HG03066 (cell line): ENCODE data around the gene PPM1E.
A peak's percentile ranks its signal among the peaks of the same experiment; 100 is the strongest.

ENCODE experiments used
- ATAC-seq: cut with Tn5 transposase; IDR thresholded peaks from one replicate; pipeline ENCODE4 v1.9.1; 2021; ENCODE audit warnings: low read depth; ENCODE audit not compliant: unreplicated experiment

PPM1E gene

DNA sequence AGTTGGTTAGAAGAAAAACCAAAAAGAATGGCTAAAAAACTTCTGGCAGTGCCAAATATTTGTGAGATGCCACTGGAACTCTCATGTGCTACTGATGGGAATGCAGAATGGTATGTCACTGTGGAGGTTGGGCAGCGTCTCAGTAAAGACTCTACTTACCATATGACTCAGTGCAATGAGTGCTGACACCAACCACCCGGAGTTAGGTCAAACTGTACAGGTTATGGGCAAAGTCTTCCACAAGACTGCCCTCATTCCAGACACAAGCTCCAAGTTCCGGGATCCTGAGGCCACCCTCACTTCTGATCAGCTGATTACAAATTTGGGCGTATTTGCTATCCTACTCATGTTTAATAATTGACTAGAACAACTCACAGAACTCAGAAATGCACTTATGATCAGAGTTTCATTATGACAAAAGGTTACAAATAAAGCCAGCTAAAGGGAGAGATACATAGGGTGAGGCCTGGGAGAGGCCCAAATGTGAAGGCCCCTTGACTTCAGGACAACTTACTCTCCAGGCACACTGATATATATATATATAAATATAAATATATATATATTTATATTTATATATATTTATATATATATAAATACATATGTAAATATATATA is 236.2 kb downstream of the PPM1E start:
- peak; percentile 89 for ATAC-seq

GRCh38 chr17:58993311-58993710 is 237.7 kb downstream of the PPM1E start:
- no peak for ATAC-seq

GRCh38 chr17:58995247-58995940 is 239.7 kb downstream of the PPM1E start:
- ATAC-seq: no peak

DNA sequence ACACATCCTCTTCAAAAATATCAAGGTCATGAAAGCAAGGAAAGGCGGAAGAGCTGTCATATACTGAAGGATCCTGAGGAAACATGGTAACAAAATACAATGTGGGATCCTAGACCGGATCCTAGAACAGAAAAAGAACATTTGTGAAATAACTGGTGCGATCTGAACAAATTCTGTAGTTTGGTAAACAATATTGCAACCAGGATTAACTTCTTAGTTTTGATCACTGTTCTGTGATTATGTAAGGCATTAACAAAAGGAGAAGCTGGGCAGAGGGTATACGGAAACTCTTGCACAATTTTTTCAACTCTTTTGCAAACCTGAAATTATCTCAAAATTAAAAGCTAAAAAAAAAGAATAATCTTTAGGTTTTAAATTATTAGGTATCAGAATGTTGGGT is 241.3 kb downstream of the PPM1E start:
- ATAC-seq: no peak

- no peak for ATAC-seq
These were observed 242.3 kb downstream of the PPM1E start for GRCh38 chr17:58997756-58998553.

DNA sequence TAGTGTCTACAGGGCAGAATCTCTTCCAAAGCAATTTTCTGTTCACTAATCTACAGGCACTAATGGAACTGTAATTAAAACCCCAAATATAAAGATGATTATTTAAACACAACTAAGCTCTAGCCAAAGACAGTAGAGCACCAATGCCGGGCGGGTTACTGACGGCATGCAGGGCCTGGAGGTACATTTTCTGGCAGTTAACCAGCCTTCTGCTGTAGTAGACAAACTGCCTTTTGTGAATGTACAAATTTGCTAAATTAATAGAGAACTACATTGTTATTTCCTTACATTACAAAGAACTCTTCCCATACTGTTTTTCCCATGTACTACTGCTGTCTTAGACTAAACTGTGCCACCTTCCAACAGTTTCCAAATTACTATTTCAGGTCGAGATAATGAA is 243.2 kb downstream of the PPM1E start:
- ATAC-seq: no peak

DNA sequence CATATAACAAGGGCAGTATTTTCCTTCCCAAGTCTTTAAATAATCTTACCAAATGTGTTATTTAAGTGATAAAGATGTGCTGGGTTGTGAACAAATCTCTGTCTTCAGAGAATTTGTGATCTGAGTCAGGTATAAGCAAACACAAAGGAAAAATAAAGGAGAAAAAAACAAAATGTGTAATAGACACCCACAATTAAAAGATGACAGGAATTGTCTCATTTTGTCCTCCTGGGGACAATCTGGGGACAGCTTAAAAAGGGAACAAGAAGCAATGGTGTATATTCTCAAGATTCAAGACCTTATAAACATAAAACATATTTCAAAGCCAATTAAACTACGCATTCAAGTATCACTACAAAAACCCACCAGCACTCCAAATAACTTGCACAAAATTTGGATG is 243.8 kb downstream of the PPM1E start:
- no peak for ATAC-seq

DNA sequence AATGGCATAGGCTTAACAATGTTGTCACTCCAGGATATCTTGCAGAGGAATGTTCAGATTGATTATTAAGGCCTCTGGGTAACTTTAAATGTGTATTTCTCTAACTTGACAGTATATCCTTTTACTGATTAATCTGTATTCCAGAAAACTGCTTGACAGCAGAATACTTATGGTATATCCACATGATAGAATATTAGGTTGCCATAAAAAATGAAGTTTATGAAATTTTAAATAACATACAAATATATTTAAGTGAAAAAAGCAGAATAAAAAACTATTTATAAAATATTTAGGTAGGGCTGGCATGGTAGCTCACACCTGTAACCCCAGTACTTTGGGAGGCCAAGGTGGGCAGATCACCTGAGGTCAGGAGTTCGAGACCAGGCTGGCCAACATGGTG is 244.4 kb downstream of the PPM1E start:
- ATAC-seq: no peak

DNA sequence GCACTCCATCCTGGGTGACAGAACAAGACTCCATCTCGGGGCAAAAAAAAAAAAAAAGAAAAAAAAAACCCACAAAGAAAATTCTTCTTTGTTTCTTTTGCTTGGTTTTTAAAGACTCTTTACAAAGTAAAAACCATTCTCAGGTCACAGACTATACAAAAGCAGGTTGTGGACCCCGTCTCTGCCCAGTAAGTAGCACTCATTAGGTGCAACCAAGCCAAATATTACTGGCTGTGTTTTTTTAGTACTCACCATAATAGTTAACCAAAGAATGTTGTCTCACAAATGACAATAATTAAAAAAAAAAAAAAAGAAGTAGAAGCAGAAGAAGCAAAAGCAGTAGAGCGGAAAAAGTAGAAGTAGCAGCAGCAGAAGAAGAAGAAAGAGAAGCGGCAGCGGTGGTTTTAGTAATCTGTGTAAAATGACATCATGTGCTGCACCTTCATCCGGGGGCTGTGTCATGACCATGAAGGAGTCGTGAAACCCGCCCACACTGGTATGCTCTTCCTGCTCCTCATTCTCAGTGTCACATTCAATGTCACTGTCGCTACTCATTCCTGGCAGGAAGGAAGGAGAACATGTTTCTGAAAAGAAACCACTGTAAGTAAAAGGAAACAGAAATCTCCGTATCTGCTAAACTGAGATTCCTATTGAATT is 245.6 kb downstream of the PPM1E start:
- ATAC-seq: peak; percentile 92

GRCh38 chr17:59002126-59002525 is 246.5 kb downstream of the PPM1E start:
- no peak for ATAC-seq

GRCh38 chr17:59002848-59003247 is 247.2 kb downstream of the PPM1E start:
- ATAC-seq: no peak

DNA sequence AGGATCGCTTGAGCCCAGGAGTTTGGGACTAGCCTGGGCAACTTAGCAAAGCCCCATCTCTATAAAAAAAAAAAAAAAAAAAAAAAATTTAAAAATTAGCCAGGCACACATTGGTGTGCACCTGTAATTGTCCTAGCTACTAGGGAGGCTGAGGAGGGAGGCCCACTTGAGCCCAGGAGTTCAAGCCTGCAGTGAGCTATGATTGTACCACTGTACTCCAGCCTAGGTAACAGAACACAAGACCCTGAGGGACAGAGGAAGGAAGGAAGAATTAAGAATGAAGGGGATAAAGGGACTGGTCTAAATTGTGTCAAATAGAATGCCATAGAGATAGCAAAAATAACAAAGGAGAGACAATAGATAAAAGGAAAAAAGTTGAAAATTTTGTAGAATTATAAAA is 248.2 kb downstream of the PPM1E start:
- no peak for ATAC-seq

DNA sequence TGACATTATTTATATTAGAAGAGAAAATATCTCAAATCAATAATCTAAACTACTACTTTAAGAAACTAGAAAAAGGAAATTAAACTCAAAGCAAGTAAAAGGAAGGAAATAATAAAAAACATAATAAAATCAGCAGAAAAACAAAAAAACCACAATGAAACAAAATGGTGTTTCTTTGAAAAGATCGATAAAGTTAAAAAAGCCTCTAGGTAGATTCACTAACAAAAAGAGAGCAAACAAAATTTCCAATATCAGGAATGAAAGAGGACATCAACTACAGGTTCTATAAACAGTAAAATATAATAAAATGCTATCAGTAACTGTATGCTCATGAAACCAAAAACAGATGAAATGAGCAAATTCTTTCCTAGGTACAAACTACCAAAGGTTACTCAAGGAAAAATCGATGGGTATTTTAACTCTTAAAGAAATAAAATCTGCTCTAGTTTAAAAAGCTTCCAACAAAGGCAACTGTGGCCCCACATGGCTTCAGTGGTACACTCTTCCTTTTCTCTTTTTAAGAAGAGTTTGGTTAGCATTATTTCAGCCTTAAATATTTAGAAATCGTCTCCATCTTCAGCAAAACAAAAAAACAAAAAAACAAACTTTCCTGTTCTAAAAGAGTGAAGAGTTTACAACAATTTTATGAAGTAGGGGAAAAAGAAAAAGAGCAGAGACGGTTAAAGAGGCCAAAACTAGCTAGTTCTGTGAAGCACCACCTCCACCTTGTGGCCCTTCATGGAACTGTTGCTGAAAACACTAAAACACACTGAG is 248.9 kb downstream of the PPM1E start:
- ATAC-seq: no peak

GRCh38 chr17:59007995-59008394 is 252.3 kb downstream of the PPM1E start:
- ATAC-seq: no peak

DNA sequence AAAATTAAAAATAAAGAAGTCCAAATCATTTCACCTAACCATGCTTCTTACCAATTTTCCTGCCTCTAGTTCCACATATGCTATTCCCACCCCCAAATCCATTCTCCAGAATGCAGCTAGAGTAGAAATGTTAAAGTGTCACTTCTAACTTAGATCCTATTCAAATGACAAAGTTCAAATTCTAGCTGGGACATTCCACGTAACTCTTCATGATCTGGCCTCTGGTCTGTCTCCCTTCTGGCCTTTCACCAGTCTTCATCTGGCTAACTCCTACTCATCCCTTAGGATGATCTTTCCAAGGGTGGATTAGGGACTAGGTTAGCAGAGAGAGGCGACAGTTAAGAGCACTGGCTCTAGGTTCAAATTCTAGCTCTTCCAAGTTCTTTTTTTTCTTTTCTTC is 253.1 kb downstream of the PPM1E start:
- ATAC-seq: no peak

GRCh38 chr17:59010026-59010425 is 254.4 kb downstream of the PPM1E start:
- ATAC-seq: no peak

DNA sequence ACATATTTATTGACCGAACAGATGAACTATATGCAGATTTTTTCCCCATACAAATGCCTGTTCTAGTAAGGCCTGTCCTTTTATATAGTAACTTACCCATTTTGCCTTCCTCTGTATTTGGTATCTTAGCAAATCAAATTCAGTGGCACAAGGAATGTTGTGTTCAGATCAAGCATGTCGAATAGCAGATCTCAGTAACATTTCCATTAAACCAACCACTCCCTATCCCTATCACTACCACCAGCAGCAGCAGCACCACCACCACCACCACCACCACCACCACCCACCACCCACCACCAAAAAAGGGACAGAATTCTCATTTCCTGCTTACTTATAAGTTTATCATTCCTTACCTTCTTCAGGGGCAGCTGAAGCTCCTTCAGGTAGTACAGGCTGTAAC is 256.3 kb downstream of the PPM1E start:
- no peak for ATAC-seq

- no peak for ATAC-seq
These were observed 262.4 kb downstream of the PPM1E start for GRCh38 chr17:59018019-59018418.

GRCh38 chr17:59024916-59025315 is 269.3 kb downstream of the PPM1E start:
- no peak for ATAC-seq

DNA sequence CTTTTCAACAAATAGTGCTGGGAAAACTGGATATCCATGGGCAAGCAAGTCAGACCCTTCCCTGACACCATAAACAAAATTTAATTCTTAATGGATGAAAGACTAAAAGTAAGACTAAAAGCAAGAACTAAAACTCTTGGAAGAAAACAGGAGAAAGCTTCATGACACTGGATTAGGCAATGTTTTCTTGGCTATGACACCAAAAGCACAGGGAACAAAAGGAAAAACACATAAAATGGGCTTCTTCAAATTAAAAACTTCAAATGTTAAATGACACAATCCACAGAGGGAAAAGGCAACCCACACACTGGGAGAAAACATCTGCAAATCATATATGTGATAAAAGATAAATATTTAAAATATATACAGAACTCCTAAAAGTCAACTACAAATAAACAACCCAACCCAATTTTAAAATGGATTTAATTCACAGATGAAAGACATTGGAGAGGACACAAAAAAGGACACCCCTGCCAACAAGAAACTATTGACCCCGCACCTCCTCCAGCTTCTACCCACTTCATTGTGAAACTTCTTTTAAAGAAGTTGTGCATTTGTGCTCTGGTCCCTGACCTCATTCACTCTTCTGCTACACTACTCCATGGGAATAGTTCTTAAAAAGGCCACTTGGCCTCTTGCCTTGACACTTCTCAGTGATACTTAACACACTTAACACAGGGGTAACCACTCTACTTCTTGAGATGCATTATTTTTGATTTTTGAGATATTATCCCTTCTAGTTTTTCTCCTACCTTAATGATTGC is 270.7 kb downstream of the PPM1E start:
- ATAC-seq: no peak
